Inflammatory macrophage (primary cell): ENCODE data around the gene TMTC1.

ENCODE experiments used
- DNase-seq, 2 donors: peaks; one replicate each; pipeline ENCODE4 v3.0.0-alpha.2; 2020 to 2022

Gene TMTC1

GRCh38 chr12:29739279-29739991 is 44.3 kb downstream of the TMTC1 start:
- no peak for DNase-seq

GRCh38 chr12:29738365-29738764 is 45.4 kb downstream of the TMTC1 start:
- DNase-seq = no peak

GRCh38 chr12:29737644-29738043 is 46.1 kb downstream of the TMTC1 start:
- DNase-seq = no peak

GRCh38 chr12:29735604-29736003 is 48.1 kb downstream of the TMTC1 start:
- no peak for DNase-seq

- DNase-seq = no peak
Measured at GRCh38 chr12:29734734-29735133, 49.0 kb downstream of the TMTC1 start.

- DNase-seq = no peak
Measured at GRCh38 chr12:29734305-29734704, 49.4 kb downstream of the TMTC1 start.

- no peak for DNase-seq
Measured at GRCh38 chr12:29733501-29733900, 50.2 kb downstream of the TMTC1 start.

GRCh38 chr12:29733060-29733459 is 50.7 kb downstream of the TMTC1 start:
- DNase-seq = peak; percentile 29 to 45

- DNase-seq = no peak
Measured at GRCh38 chr12:29732593-29732992, 51.1 kb downstream of the TMTC1 start.

- no peak for DNase-seq
Measured at GRCh38 chr12:29732191-29732590, 51.6 kb downstream of the TMTC1 start.

- no peak for DNase-seq
Measured at GRCh38 chr12:29731591-29731990, 52.2 kb downstream of the TMTC1 start.

GRCh38 chr12:29730481-29730880 is 53.3 kb downstream of the TMTC1 start:
- no peak for DNase-seq

- DNase-seq = no peak
Measured at GRCh38 chr12:29728030-29728429, 55.7 kb downstream of the TMTC1 start.

GRCh38 chr12:29726741-29727348 is 56.9 kb downstream of the TMTC1 start:
- no peak for DNase-seq

- no peak for DNase-seq
Measured at GRCh38 chr12:29726321-29726692, 57.4 kb downstream of the TMTC1 start.

- DNase-seq = no peak
Measured at GRCh38 chr12:29725587-29726320, 58.0 kb downstream of the TMTC1 start.

- no peak for DNase-seq
Measured at GRCh38 chr12:29722164-29722563, 61.6 kb downstream of the TMTC1 start.

- DNase-seq = no peak
Measured at GRCh38 chr12:29719381-29719780, 64.4 kb downstream of the TMTC1 start.

GRCh38 chr12:29717540-29718100 is 66.1 kb downstream of the TMTC1 start:
- no peak for DNase-seq

GRCh38 chr12:29714966-29715365 is 68.8 kb downstream of the TMTC1 start:
- DNase-seq = no peak

- no peak for DNase-seq
Measured at GRCh38 chr12:29713729-29714128, 70.0 kb downstream of the TMTC1 start.

GRCh38 chr12:29711381-29711780 is 72.4 kb downstream of the TMTC1 start:
- DNase-seq = no peak

- DNase-seq = no peak
Measured at GRCh38 chr12:29710104-29710503, 73.6 kb downstream of the TMTC1 start.
